HG03135 (cell line): ENCODE measurements around the gene INSIG1.

Source experiments
- ATAC-seq: cut with Tn5 transposase; IDR thresholded peaks from one replicate; pipeline ENCODE4 v1.9.1; 2021; ENCODE audit warnings: mild to moderate bottlenecking, moderate library complexity; ENCODE audit not compliant: unreplicated experiment

The INSIG1 gene

GRCh38 chr7:155297517-155298287 is at the start of gene INSIG1:
Gene INSIG1 (plus strand): TSS chr7:155297878. CDS start chr7:155298286, 408 bp downstream.
- peak; percentile 67 for ATAC-seq

- no peak for ATAC-seq
Measured at GRCh38 chr7:155248366-155248756, 49.3 kb upstream of the INSIG1 start.

GRCh38 chr7:155251831-155252230 is 45.8 kb upstream of the INSIG1 start:
- no peak for ATAC-seq

- no peak for ATAC-seq
Measured at GRCh38 chr7:155252444-155252887, 45.2 kb upstream of the INSIG1 start.

- no peak for ATAC-seq
Measured at GRCh38 chr7:155252892-155253501, 44.7 kb upstream of the INSIG1 start.

GRCh38 chr7:155254018-155254417 is 43.7 kb upstream of the INSIG1 start:
- no peak for ATAC-seq

GRCh38 chr7:155255071-155255470 is 42.6 kb upstream of the INSIG1 start:
- ATAC-seq, result no peak

GRCh38 chr7:155255621-155256020 is 42.1 kb upstream of the INSIG1 start:
- no peak for ATAC-seq

GRCh38 chr7:155256081-155256760 is 41.5 kb upstream of the INSIG1 start:
- ATAC-seq, result no peak

GRCh38 chr7:155256761-155257481 is 40.8 kb upstream of the INSIG1 start:
- ATAC-seq, result no peak

- ATAC-seq, result no peak
Measured at GRCh38 chr7:155257482-155258225, 40.0 kb upstream of the INSIG1 start.

GRCh38 chr7:155258226-155258560 is 39.5 kb upstream of the INSIG1 start:
- ATAC-seq, result no peak

- ATAC-seq, result no peak
Measured at GRCh38 chr7:155259866-155260497, 37.7 kb upstream of the INSIG1 start.

- no peak for ATAC-seq
Measured at GRCh38 chr7:155260498-155260872, 37.2 kb upstream of the INSIG1 start.

GRCh38 chr7:155261031-155261985 is 36.4 kb upstream of the INSIG1 start:
- ATAC-seq, result no peak

GRCh38 chr7:155262031-155262430 is 35.6 kb upstream of the INSIG1 start:
- no peak for ATAC-seq

- no peak for ATAC-seq
Measured at GRCh38 chr7:155263051-155263450, 34.6 kb upstream of the INSIG1 start.

- no peak for ATAC-seq
Measured at GRCh38 chr7:155263581-155264143, 34.0 kb upstream of the INSIG1 start.

GRCh38 chr7:155265144-155265543 is 32.5 kb upstream of the INSIG1 start:
- no peak for ATAC-seq
